HG03521 (cell line): ENCODE measurements around the gene LRRC4B.
"Not testable (repeated sequence)": the region's sequence is repeated elsewhere in the genome, so short reads cannot be mapped to it uniquely, and the experiment has no call there.

Source experiments
- ATAC-seq: cut with Tn5 transposase; IDR thresholded peaks from one replicate; pipeline ENCODE4 v1.9.1; 2021; ENCODE audit warnings: mild to moderate bottlenecking, moderate library complexity; ENCODE audit not compliant: unreplicated experiment

LRRC4B gene

GRCh38 chr19:50567882-50568727 is at the start of gene LRRC4B:
Gene LRRC4B (minus strand): TSS chr19:50568435. CDS start chr19:50548838, 19,597 bp downstream.
- no peak for ATAC-seq

GRCh38 chr19:50612504-50613404 is 44.5 kb upstream of the LRRC4B start:
- not testable (repeated sequence) for ATAC-seq

GRCh38 chr19:50607874-50608785 is 39.9 kb upstream of the LRRC4B start:
- ATAC-seq = no peak

- ATAC-seq = no peak
These were observed 39.2 kb upstream of the LRRC4B start for GRCh38 chr19:50607388-50607787.

- ATAC-seq = not testable (repeated sequence)
These were observed 38.0 kb upstream of the LRRC4B start for GRCh38 chr19:50606059-50606836.

- ATAC-seq = not testable (repeated sequence)
These were observed 36.2 kb upstream of the LRRC4B start for GRCh38 chr19:50604264-50605073.

GRCh38 chr19:50602935-50603334 is 34.7 kb upstream of the LRRC4B start:
- no peak for ATAC-seq

GRCh38 chr19:50602496-50602895 is 34.3 kb upstream of the LRRC4B start:
- no peak for ATAC-seq

- no peak for ATAC-seq
These were observed 33.8 kb upstream of the LRRC4B start for GRCh38 chr19:50602089-50602422.

GRCh38 chr19:50601407-50602088 is 33.3 kb upstream of the LRRC4B start:
- no peak for ATAC-seq

GRCh38 chr19:50599427-50599826 is 31.2 kb upstream of the LRRC4B start:
- ATAC-seq = no peak

- no peak for ATAC-seq
These were observed 22.0 kb upstream of the LRRC4B start for GRCh38 chr19:50590191-50590590.

- not testable (repeated sequence) for ATAC-seq
These were observed 13.8 kb upstream of the LRRC4B start for GRCh38 chr19:50581795-50582660.

- ATAC-seq = no peak
These were observed 12.9 kb upstream of the LRRC4B start for GRCh38 chr19:50580970-50581634.

GRCh38 chr19:50580240-50580639 is 12.0 kb upstream of the LRRC4B start:
- no peak for ATAC-seq

- ATAC-seq = not testable (repeated sequence)
These were observed 8.5 kb upstream of the LRRC4B start for GRCh38 chr19:50576769-50577168.
